H1 (cell line): ENCODE results near the gene TSFM.

Source experiments
- CHD2 ChIP-seq: IDR thresholded peaks from 2 replicates; pipeline ENCODE4 v1.6.1; 2012; ENCODE audit warnings: low read length, improper control_type of control experiment
- EP300 ChIP-seq, 2 experiments: IDR thresholded peaks; 1 replicate in 1 of 2; 2 replicates in 1 of 2; pipeline ENCODE4 v1.6.1; 2011 to 2012; ENCODE audit warnings: low read depth in 2 of 2, low read length in 2 of 2, mild to moderate bottlenecking in 2 of 2, borderline replicate concordance in 1 of 2, inconsistent platforms in 1 of 2, moderate library complexity in 1 of 2
- EZH2 ChIP-seq: fragments of 200-600 bp; sonication (generic); IDR thresholded peaks from 2 replicates; pipeline ENCODE4 v1.7.1; 2012; ENCODE audit warnings: low read depth, mild to moderate bottlenecking, moderate library complexity, low read length, inconsistent platforms; ENCODE audit not compliant: severe bottlenecking
- HDAC2 ChIP-seq, 2 experiments: fragments of 300-600 bp in 1 of 2; sonication (generic) in 1 of 2; IDR thresholded peaks; 2 replicates each; pipeline ENCODE4 v1.6.1; 2011 to 2012; ENCODE audit warnings: low read depth in 2 of 2, low read length in 2 of 2, mild to moderate bottlenecking in 2 of 2, moderate library complexity in 2 of 2, borderline replicate concordance in 1 of 2, inconsistent platforms in 1 of 2
- MAFK ChIP-seq: IDR thresholded peaks from 2 replicates; pipeline ENCODE4 v1.6.1; 2012; ENCODE audit warnings: low read depth, mild to moderate bottlenecking, improper control_type of control experiment, low read length
- POLR2A ChIP-seq, 2 experiments: IDR thresholded peaks; 1 replicate in 1 of 2; 2 replicates in 1 of 2; pipeline ENCODE4 v1.6.1; 2011; ENCODE audit warnings: low read depth in 2 of 2, low read length in 2 of 2, mild to moderate bottlenecking in 2 of 2; ENCODE audit errors: control extremely low read depth in 1 of 2
- RBBP5 ChIP-seq: IDR thresholded peaks from 2 replicates; pipeline ENCODE4 v1.7.1; 2012; ENCODE audit warnings: low read depth, mild to moderate bottlenecking, inconsistent platforms, low read length, moderate library complexity, borderline replicate concordance
- TAF1 ChIP-seq: IDR thresholded peaks from 2 replicates; pipeline ENCODE4 v1.6.1; 2011; ENCODE audit warnings: mild to moderate bottlenecking, low read depth, low read length
- TEAD4 ChIP-seq: IDR thresholded peaks from 2 replicates; pipeline ENCODE4 v1.6.1; 2012; ENCODE audit warnings: low read depth, low read length, inconsistent platforms, mixed read lengths
- YY1 ChIP-seq: IDR thresholded peaks from 2 replicates; pipeline ENCODE4 v1.6.1; 2011; ENCODE audit warnings: low read depth, mild to moderate bottlenecking, low read length
- ZNF274 ChIP-seq: IDR thresholded peaks from 2 replicates; pipeline ENCODE4 v1.7.0; 2012; ENCODE audit warnings: low read length, borderline replicate concordance; ENCODE audit errors: extremely low read depth
- TF ChIP-seq, protein P1 (sequence below), 3 experiments: IDR thresholded peaks; 1 replicate in 2 of 3; 2 replicates in 1 of 3; pipeline versions ENCODE4 v1.5.1 to v1.6.1; 2011; ENCODE audit warnings: low read length in 3 of 3, mild to moderate bottlenecking in 3 of 3, inconsistent platforms in 2 of 3, low read depth in 1 of 3, moderate library complexity in 1 of 3; ENCODE audit not compliant: insufficient read depth in 1 of 3; ENCODE audit errors: control extremely low read depth in 1 of 3
- TF ChIP-seq, protein P2 (sequence below): fragments of 300-600 bp; sonication (generic); IDR thresholded peaks from 2 replicates; pipeline ENCODE4 v1.7.1; 2012; ENCODE audit warnings: low read length, moderate library complexity, mild to moderate bottlenecking, inconsistent platforms; ENCODE audit not compliant: insufficient replicate concordance

DNA sequence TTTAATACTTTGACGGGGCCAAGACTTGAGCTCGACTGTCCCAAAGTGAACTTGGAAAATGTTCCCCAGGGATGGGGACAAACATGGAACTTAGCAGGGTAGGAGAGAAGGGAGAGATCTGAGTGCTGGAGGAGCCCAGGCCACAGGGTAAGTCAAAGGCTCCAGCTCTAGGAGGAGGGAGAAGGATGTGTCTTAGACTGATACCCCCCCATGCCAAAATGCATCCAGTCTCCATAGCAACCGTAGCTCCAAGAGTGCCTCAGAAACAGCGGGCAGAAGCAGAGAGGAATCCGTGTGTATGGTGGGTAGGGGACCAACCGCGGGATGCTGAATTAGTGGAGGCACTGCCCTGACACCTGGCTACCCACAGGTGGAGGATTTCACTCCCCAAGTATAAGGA, 43.2 kb upstream of the TSFM start:
- TF ChIP-seq RBBP5 (no peak), HDAC2 (IDR thresholded peaks at IDR 0.05; ENCODE audit: borderline replicate concordance in 1 of 2, low read depth in 2 of 2, low read length in 2 of 2) (no peak), EZH2 (no peak), MAFK (no peak), CHD2 (no peak), POLR2A (IDR thresholded peaks at IDR 0.05; ENCODE audit: control extremely low read depth in 1 of 2, low read depth in 2 of 2, low read length in 2 of 2) (no peak), TEAD4 (no peak), EP300 (IDR thresholded peaks at IDR 0.05; ENCODE audit: borderline replicate concordance in 1 of 2, low read depth in 2 of 2, low read length in 2 of 2) (no peak), TAF1 (no peak), ZNF274 (no peak), YY1 (no peak)
- TF ChIP-seq, protein P1, sequence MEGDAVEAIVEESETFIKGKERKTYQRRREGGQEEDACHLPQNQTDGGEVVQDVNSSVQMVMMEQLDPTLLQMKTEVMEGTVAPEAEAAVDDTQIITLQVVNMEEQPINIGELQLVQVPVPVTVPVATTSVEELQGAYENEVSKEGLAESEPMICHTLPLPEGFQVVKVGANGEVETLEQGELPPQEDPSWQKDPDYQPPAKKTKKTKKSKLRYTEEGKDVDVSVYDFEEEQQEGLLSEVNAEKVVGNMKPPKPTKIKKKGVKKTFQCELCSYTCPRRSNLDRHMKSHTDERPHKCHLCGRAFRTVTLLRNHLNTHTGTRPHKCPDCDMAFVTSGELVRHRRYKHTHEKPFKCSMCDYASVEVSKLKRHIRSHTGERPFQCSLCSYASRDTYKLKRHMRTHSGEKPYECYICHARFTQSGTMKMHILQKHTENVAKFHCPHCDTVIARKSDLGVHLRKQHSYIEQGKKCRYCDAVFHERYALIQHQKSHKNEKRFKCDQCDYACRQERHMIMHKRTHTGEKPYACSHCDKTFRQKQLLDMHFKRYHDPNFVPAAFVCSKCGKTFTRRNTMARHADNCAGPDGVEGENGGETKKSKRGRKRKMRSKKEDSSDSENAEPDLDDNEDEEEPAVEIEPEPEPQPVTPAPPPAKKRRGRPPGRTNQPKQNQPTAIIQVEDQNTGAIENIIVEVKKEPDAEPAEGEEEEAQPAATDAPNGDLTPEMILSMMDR (IDR thresholded peaks at IDR 0.05; ENCODE audit: control extremely low read depth in 1 of 3, insufficient read depth in 1 of 3, low read depth in 1 of 3, low read length in 3 of 3) = no peak
- TF ChIP-seq, protein P2, sequence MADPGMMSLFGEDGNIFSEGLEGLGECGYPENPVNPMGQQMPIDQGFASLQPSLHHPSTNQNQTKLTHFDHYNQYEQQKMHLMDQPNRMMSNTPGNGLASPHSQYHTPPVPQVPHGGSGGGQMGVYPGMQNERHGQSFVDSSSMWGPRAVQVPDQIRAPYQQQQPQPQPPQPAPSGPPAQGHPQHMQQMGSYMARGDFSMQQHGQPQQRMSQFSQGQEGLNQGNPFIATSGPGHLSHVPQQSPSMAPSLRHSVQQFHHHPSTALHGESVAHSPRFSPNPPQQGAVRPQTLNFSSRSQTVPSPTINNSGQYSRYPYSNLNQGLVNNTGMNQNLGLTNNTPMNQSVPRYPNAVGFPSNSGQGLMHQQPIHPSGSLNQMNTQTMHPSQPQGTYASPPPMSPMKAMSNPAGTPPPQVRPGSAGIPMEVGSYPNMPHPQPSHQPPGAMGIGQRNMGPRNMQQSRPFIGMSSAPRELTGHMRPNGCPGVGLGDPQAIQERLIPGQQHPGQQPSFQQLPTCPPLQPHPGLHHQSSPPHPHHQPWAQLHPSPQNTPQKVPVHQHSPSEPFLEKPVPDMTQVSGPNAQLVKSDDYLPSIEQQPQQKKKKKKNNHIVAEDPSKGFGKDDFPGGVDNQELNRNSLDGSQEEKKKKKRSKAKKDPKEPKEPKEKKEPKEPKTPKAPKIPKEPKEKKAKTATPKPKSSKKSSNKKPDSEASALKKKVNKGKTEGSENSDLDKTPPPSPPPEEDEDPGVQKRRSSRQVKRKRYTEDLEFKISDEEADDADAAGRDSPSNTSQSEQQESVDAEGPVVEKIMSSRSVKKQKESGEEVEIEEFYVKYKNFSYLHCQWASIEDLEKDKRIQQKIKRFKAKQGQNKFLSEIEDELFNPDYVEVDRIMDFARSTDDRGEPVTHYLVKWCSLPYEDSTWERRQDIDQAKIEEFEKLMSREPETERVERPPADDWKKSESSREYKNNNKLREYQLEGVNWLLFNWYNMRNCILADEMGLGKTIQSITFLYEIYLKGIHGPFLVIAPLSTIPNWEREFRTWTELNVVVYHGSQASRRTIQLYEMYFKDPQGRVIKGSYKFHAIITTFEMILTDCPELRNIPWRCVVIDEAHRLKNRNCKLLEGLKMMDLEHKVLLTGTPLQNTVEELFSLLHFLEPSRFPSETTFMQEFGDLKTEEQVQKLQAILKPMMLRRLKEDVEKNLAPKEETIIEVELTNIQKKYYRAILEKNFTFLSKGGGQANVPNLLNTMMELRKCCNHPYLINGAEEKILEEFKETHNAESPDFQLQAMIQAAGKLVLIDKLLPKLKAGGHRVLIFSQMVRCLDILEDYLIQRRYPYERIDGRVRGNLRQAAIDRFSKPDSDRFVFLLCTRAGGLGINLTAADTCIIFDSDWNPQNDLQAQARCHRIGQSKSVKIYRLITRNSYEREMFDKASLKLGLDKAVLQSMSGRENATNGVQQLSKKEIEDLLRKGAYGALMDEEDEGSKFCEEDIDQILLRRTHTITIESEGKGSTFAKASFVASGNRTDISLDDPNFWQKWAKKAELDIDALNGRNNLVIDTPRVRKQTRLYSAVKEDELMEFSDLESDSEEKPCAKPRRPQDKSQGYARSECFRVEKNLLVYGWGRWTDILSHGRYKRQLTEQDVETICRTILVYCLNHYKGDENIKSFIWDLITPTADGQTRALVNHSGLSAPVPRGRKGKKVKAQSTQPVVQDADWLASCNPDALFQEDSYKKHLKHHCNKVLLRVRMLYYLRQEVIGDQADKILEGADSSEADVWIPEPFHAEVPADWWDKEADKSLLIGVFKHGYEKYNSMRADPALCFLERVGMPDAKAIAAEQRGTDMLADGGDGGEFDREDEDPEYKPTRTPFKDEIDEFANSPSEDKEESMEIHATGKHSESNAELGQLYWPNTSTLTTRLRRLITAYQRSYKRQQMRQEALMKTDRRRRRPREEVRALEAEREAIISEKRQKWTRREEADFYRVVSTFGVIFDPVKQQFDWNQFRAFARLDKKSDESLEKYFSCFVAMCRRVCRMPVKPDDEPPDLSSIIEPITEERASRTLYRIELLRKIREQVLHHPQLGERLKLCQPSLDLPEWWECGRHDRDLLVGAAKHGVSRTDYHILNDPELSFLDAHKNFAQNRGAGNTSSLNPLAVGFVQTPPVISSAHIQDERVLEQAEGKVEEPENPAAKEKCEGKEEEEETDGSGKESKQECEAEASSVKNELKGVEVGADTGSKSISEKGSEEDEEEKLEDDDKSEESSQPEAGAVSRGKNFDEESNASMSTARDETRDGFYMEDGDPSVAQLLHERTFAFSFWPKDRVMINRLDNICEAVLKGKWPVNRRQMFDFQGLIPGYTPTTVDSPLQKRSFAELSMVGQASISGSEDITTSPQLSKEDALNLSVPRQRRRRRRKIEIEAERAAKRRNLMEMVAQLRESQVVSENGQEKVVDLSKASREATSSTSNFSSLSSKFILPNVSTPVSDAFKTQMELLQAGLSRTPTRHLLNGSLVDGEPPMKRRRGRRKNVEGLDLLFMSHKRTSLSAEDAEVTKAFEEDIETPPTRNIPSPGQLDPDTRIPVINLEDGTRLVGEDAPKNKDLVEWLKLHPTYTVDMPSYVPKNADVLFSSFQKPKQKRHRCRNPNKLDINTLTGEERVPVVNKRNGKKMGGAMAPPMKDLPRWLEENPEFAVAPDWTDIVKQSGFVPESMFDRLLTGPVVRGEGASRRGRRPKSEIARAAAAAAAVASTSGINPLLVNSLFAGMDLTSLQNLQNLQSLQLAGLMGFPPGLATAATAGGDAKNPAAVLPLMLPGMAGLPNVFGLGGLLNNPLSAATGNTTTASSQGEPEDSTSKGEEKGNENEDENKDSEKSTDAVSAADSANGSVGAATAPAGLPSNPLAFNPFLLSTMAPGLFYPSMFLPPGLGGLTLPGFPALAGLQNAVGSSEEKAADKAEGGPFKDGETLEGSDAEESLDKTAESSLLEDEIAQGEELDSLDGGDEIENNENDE = no peak
